Measurements from ENCODE around the gene TMED8.

GRCh38 chr14:77377502-77377844 lies 579 bp upstream of the TMED8 start:
- no peak for TF ChIP-seq CTCF (IDR thresholded peaks at IDR 0.05 in 2 of 3, conservative IDR thresholded peaks at IDR 0.05 in 1 of 3; ENCODE audit: control insufficient read depth in 2 of 3, extremely low read depth in 1 of 3, insufficient read depth in 1 of 3, low read depth in 3 of 3, low read length in 3 of 3)
- TF ChIP-seq HCFC1 (IDR thresholded peaks at IDR 0.05; ENCODE audit: low read length): no peak
- no peak for TF ChIP-seq POLR2A (IDR thresholded peaks at IDR 0.05; ENCODE audit: low read depth, low read length)
- TF ChIP-seq MEF2A (IDR thresholded peaks at IDR 0.05; ENCODE audit: insufficient read depth, low read depth, low read length): no peak
- TF ChIP-seq EGR1 (IDR thresholded peaks at IDR 0.05; ENCODE audit: borderline replicate concordance in 1 of 2, low read depth in 2 of 2, low read length in 2 of 2): no peak
- no peak for TF ChIP-seq MYC (IDR thresholded peaks at IDR 0.05; ENCODE audit: insufficient read depth, insufficient read length, insufficient replicate concordance, low read length, severe bottlenecking)
- no peak for TF ChIP-seq POLR2AphosphoS5 (IDR thresholded peaks at IDR 0.05; ENCODE audit: low read length)
- no peak for TF ChIP-seq RAD21 (IDR thresholded peaks at IDR 0.05; ENCODE audit: insufficient read depth, low read depth, low read length)
